IPS-18a (cell line): ENCODE measurements around the gene COG7.
"Not testable (repeated sequence)": the region's sequence is repeated elsewhere in the genome, so short reads cannot be mapped to it uniquely, and the experiment has no call there.

ENCODE experiments used
- H3K27ac ChIP-seq: one replicate; pipeline ENCODE4 v1.5.1; 2013; ENCODE audit warnings: low read length
- H3K27me3 ChIP-seq: one replicate; pipeline ENCODE4 v1.6.1; 2013; ENCODE audit warnings: mild to moderate bottlenecking, low read length; ENCODE audit not compliant: control insufficient read depth, insufficient read depth
- H3K36me3 ChIP-seq: one replicate; pipeline ENCODE4 v1.6.1; 2013; ENCODE audit warnings: low read depth, low read length; ENCODE audit not compliant: control insufficient read depth
- H3K4me1 ChIP-seq: one replicate; pipeline ENCODE4 v1.6.1; 2013; ENCODE audit warnings: low read depth, low read length; ENCODE audit not compliant: control insufficient read depth
- H3K4me3 ChIP-seq: one replicate; pipeline ENCODE4 v1.5.1; 2013; ENCODE audit warnings: low read length
- H3K9ac ChIP-seq: one replicate; pipeline ENCODE4 v1.6.1; 2013; ENCODE audit warnings: mild to moderate bottlenecking, low read length, moderate library complexity
- H3K9me3 ChIP-seq: one replicate; pipeline ENCODE4 v1.6.1; 2013; ENCODE audit warnings: low read depth, low read length; ENCODE audit not compliant: control insufficient read depth

Gene COG7

DNA sequence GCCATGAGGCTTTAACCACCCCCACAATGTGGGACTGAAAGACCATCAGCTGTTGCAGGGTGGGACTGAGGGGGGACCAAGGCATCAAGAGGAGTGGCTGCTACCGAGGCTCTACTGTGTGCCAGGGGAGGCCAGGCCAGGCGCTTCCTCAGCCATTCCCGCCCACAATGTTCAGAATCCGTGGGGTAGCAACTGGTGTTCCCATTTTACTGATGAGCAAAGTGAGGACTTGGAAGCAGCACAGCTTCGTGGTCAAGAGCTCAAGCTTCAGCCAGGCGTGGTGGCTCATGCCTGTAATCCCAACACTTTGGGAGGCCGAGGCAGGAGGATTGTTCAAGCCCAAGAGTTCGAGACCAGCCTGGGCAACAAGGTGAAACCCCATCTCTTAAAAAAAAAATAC lies 85.0 kb downstream of the COG7 start:
- peaks cover 4% of the 10 kb centered on the region for H3K4me1 ChIP-seq
- H3K27ac ChIP-seq, result no peak overlapping the region
- H3K36me3 ChIP-seq, result no peaks in the 10 kb centered on the region
- no peak overlapping the region for H3K9ac ChIP-seq
- H3K9me3 ChIP-seq, result no peaks in the 10 kb centered on the region
- no peaks in the 10 kb centered on the region for H3K27me3 ChIP-seq
- H3K4me3 ChIP-seq, result no peak overlapping the region

DNA sequence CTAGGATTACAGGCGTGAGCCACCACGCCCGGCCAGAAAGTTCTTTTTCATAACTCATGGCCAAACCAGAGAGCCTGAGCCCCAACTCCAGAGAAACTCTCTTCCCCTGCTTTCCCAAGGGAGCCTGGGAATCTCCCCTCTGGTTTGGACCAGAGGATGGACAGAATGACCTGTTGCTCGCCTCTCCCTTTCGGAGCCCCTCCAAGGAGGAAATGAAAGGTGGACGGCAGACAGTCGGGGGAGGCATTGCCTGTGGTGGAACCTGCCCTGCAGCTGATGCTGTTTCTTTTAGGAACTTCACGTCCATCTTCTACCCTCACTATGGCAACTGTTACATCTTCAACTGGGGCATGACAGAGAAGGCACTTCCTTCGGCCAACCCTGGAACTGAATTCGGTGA lies 85.4 kb downstream of the COG7 start:
- no peaks in the 10 kb centered on the region for H3K36me3 ChIP-seq
- no peak overlapping the region for H3K4me3 ChIP-seq
- no peaks in the 10 kb centered on the region for H3K9me3 ChIP-seq
- H3K9ac ChIP-seq, result no peak overlapping the region
- H3K27me3 ChIP-seq, result no peaks in the 10 kb centered on the region
- H3K27ac ChIP-seq, result no peak overlapping the region
- H3K4me1 ChIP-seq, result peaks cover 4% of the 10 kb centered on the region

DNA sequence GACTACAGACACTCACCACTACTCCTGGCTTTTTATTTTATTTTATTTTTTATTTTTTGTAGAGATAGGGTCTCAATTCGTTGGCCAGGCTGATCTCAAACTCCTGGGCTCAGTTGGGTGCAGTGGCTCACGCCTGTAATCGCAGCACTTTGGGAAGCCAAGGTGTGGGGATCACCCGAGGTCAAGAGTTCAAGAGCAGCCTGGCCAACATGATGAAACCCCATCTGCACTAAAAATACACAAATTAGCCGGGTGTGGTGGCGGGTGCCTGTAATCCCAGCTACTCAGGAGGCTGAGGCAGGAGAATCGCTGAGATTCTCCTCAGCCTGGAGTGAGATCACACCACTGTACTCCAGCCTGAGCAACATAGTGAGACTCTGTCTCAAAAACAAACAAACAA lies 86.6 kb downstream of the COG7 start:
- H3K9me3 ChIP-seq, H3K9ac ChIP-seq, H3K4me3 ChIP-seq, H3K27me3 ChIP-seq, H3K36me3 ChIP-seq, H3K27ac ChIP-seq, H3K4me1 ChIP-seq: not testable (repeated sequence)

DNA sequence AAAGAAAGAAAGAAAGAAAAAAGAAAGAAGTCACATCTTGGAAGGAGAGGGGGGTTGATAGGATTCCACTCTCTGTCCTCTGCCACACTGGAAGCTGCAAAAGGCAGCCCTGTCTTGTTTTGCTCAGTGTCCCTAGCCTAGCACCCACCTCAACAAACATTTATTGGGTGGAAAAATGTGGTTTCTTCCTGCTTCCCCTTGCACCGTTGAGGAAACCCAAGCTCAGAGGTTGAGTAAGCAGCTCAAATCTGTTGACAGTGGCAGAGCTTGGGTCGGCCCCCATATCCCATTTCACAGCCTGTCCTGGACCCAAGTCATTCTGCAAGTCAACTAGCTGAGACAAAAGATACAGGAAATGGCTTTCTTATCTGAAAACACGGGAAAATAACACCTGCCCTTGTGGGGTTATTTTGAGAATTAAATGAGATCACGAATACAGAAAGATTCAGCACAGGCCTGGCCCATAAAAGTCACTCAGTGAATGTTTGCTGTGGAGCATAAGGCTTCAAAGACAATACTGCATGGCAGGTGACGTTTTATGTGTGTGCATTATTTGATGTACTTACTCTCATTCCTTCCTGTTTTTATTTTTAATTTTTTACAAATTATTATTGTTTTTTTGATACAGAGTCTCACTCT lies 87.3 kb downstream of the COG7 start:
- Histone ChIP-seq H3K27me3 (no peaks in the 10 kb centered on the region), H3K4me3 (no peak overlapping the region), H3K9ac (no peak overlapping the region), H3K27ac (no peak overlapping the region), H3K36me3 (no peaks in the 10 kb centered on the region), H3K4me1 (peaks cover 4% of the 10 kb centered on the region), H3K9me3 (no peaks in the 10 kb centered on the region)

DNA sequence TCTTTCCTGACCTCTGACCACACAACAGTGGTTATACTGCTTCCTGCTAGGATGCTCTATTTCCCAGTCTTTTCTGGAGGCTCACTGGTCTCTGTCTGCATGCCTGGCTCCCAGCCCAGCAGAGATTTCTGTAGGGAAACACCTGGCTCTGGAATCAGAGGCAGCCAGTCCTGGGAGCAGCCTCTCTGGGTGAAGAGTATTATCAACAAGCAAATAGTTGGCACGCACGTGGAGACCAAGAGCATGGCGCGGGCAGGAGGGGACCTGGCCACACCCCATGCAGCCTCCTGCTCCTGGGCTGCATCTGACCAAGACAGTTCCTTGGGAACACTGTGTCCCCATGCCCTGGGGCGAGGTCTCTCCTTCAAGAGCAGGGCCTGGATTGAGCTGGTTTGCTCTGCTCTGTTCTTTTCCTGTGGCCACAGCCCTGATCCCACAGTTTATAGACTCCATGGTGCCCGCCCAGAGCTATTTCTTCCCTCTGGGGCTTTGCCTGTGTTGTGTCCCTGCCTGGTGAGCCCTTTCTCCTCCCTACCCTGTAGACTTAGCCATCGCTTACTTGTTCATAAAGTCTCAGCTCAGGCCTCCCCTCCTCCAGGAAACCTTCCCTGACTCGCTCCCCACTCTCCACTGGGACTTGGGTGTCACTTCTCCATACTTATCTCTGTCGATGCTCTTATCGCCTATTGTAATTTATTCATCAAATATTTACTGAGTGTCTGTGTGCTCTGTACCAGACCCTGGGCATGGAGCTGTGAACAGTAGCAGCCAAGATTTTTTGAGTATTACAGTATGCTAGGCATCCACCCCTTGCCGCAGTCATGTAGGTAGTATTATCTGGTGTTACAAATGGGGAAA lies 90.3 kb downstream of the COG7 start:
- H3K9me3 ChIP-seq, result no peaks in the 10 kb centered on the region
- peaks cover 4% of the 10 kb centered on the region for H3K4me1 ChIP-seq
- H3K9ac ChIP-seq, result no peak overlapping the region
- H3K4me3 ChIP-seq, result no peak overlapping the region
- H3K27ac ChIP-seq, result no peak overlapping the region
- H3K27me3 ChIP-seq, result no peaks in the 10 kb centered on the region
- no peaks in the 10 kb centered on the region for H3K36me3 ChIP-seq

DNA sequence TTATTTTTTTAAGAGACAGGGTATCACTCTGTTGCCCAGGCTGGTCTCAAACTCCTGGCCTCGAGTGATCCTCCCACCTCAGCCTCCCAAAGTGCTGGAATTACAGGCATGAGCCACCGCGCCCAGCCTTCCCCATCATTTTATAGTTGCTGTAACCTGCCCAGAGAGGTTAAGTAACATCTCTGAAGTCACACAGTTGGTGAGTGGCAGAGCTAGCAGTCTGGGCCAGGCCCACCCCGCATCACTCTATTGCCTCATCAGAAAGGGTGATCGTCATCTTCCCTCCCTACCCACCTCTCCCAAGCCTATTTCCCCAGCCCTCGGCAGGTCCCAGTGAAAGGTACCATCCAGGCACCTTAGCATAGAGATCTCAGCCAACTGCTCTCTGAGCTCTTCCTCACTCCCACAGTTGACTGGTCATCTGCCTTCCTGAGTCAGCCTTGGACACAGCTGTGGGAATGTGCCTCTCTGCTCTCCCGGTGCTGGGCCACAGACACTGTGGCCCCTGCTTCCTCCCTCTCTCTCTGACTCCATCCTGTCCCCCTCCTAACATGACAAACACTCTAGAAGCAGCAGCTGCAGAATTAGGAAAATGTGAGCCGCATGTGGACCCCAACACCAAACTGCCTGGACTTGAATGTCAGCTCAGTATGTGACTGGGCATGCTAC lies 93.8 kb downstream of the COG7 start:
- no peaks in the 10 kb centered on the region for H3K9me3 ChIP-seq
- no peaks in the 10 kb centered on the region for H3K36me3 ChIP-seq
- no peak overlapping the region for H3K4me3 ChIP-seq
- H3K4me1 ChIP-seq, result no peaks in the 10 kb centered on the region
- no peak overlapping the region for H3K9ac ChIP-seq
- no peaks in the 10 kb centered on the region for H3K27me3 ChIP-seq
- H3K27ac ChIP-seq, result no peak overlapping the region

DNA sequence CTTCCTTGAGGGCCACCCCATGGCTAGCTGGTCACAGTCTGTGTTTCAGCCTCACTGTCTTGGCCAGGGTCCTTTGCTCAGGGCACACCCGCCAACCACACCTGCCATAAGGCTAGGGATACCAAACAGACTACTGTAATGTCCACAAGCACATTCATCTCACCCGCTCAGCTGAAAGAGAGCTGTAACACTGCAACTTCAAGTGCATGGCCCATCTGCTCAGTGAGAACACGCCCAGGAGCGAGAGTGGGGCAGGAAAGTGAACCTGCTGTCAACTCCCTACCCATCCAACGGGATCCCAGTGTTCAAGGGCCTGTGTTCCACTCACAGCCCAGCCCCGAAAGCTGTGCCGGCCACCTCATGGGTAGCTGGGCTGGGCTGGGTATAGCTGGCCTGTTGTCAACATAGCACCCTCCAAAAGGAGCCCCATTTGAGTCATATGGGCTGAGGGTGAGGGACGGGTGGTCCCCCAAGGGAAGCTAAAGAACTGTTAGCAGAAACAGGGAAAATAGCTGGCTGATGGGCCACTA lies 95.2 kb downstream of the COG7 start:
- no peak overlapping the region for H3K9ac ChIP-seq
- no peaks in the 10 kb centered on the region for H3K27me3 ChIP-seq
- H3K9me3 ChIP-seq, result no peaks in the 10 kb centered on the region
- no peak overlapping the region for H3K4me3 ChIP-seq
- H3K36me3 ChIP-seq, result no peaks in the 10 kb centered on the region
- no peak overlapping the region for H3K27ac ChIP-seq
- no peaks in the 10 kb centered on the region for H3K4me1 ChIP-seq

DNA sequence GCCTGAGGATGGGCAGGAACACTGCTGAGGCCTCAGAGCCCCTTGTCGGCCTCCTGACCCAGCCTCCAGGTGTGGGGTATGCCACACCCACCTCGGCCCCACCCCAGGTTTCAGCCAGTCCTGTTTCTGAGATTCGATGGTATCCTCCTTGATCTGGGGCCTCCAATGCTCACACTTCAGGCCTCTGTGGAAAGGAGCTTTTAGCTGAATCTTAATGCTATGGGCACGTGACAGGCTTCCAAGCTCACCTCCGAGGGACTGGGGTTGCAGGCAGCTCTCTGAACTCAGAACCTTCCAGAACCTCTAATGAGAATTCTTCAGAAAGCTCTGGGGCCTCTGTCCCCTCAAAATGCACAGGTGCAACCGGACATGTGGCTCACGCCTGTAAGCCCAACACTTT lies 96.0 kb downstream of the COG7 start:
- Histone ChIP-seq H3K9ac (no peak overlapping the region), H3K4me3 (no peak overlapping the region), H3K4me1 (no peaks in the 10 kb centered on the region), H3K27ac (no peak overlapping the region), H3K36me3 (no peaks in the 10 kb centered on the region), H3K27me3 (no peaks in the 10 kb centered on the region), H3K9me3 (no peaks in the 10 kb centered on the region)

DNA sequence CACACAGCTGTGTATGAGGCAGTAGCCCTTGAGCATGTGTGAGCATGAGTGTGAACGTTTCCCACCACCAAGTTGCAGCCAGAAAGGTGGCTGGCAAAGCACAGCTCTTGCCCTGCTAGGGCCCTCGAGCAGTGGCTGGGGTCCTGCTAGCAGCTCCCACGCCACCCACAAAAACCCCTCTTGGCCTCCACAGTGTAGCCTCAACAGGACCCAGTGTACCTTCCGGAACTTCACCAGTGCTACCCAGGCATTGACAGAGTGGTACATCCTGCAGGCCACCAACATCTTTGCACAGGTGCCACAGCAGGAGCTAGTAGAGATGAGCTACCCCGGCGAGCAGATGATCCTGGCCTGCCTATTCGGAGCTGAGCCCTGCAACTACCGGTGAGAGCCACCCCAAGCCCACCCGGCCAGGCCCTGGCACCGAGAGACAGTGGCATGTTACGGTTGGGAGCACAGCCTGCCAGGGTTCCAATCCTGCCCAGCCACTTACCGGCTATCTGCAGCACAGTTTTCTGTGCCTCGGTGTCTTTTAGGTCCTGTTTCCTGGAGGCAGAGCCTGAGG lies 97.8 kb downstream of the COG7 start:
- Histone ChIP-seq H3K27me3 (no peaks in the 10 kb centered on the region), H3K4me1 (no peaks in the 10 kb centered on the region), H3K27ac (no peak overlapping the region), H3K4me3 (no peak overlapping the region), H3K36me3 (no peaks in the 10 kb centered on the region), H3K9me3 (no peaks in the 10 kb centered on the region), H3K9ac (no peak overlapping the region)

DNA sequence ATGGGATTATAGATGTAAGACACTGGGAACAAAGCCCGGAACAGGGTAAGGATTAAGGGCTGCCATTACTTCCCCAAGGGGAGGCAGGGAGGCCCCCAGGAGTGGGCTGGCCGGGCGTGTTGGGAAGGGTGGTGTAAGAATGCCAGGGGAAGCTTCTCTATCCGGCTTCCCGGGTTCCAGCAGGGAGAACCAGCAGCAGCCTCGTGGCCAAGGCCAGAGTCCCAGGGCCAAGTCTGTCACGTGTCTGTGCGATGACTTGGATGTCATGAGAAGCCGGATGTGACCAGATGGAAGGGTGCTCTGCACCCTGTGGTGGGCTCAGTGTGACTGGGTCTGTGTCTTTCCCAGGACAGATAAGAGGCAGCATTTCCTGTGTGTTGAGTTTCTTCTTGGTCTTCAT lies 98.7 kb downstream of the COG7 start:
- no peak overlapping the region for H3K4me3 ChIP-seq
- no peaks in the 10 kb centered on the region for H3K36me3 ChIP-seq
- H3K9me3 ChIP-seq, result no peaks in the 10 kb centered on the region
- no peaks in the 10 kb centered on the region for H3K4me1 ChIP-seq
- no peak overlapping the region for H3K9ac ChIP-seq
- H3K27ac ChIP-seq, result no peak overlapping the region
- H3K27me3 ChIP-seq, result no peaks in the 10 kb centered on the region

DNA sequence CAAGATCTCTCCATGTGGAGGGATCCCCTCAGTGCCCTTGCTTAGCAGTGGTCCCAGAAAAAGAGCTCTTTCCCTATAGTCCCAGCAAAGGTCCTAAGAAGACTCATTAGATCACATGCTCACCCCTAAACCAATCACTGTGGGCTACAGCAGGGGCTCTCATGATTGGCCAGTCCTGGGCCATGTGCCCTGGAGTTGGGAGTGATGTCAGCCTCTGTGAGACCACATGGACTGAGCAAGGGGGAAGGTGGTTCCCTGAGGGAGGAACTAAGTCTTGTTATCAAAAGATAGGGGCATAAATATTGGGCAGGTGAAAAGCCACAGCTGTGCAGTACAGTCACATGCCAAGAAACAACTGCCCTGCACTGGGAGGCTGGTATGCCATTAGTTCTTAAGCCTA lies 99.5 kb downstream of the COG7 start:
- H3K9me3 ChIP-seq, result no peaks in the 10 kb centered on the region

More for the DNA sequence above, 99.5 kb downstream of the COG7 start:
- no peak overlapping the region for H3K4me3 ChIP-seq
- H3K27ac ChIP-seq, result no peak overlapping the region
- no peaks in the 10 kb centered on the region for H3K27me3 ChIP-seq
- no peaks in the 10 kb centered on the region for H3K36me3 ChIP-seq
- H3K4me1 ChIP-seq, result no peaks in the 10 kb centered on the region
- H3K9ac ChIP-seq, result no peak overlapping the region
